Measurements from ENCODE around the gene TTLL5. TPM values are rescaled to one million over a fixed set of nuclear protein-coding genes. Genes with fewer than 3 reads are reported as not detected.
A peak's percentile ranks its signal among the peaks of the same experiment; 100 is the strongest.

Gene TTLL5
- polyA plus RNA-seq, 2 donors = 10.5 to 10.6 TPM

- Histone ChIP-seq H3K9me3 (ENCODE audit: control insufficient read depth in 2 of 2, insufficient read depth in 1 of 2, low read depth in 1 of 2, low read length in 1 of 2) (peaks cover 0 to 2% of the 10 kb centered on the region in 2 donors), H3K4me1 (ENCODE audit: control insufficient read depth in 2 of 2, insufficient read depth in 2 of 2, low read length in 1 of 2) (no peaks in the 10 kb centered on the region), H3K4me3 (ENCODE audit: low read depth in 1 of 2, low read length in 2 of 2) (no peak overlapping the region), H3K36me3 (ENCODE audit: control insufficient read depth in 2 of 2, insufficient read depth in 2 of 2, low read length in 1 of 2) (peaks cover 0 to 8% of the 10 kb centered on the region in 2 donors), H3K27me3 (ENCODE audit: control insufficient read depth in 1 of 2, insufficient read depth in 2 of 2, low read length in 2 of 2) (no peaks in the 10 kb centered on the region), H3K27ac (ENCODE audit: low read depth in 2 of 2, low read length in 1 of 2) (peak overlapping the region in 1 of 2 donors; percentile 20)
- WGBS, 2 donors = 80 to 83% methylated on average over 6 of the region's 6 CpGs
Measured at GRCh38 chr14:75999511-76000190, 338.6 kb downstream of the TTLL5 start.

GRCh38 chr14:76002383-76002782 lies 341.3 kb downstream of the TTLL5 start:
- no peak overlapping the region for H3K27ac ChIP-seq (ENCODE audit: low read depth in 2 of 2, low read length in 1 of 2)
- 88 to 100% methylated on average over 1 of the region's 1 CpG for WGBS, 2 donors
- H3K9me3 ChIP-seq (ENCODE audit: control insufficient read depth in 2 of 2, insufficient read depth in 1 of 2, low read depth in 1 of 2, low read length in 1 of 2) = peaks cover 0 to 2% of the 10 kb centered on the region in 2 donors
- H3K4me3 ChIP-seq (ENCODE audit: low read depth in 1 of 2, low read length in 2 of 2) = no peak overlapping the region
- H3K27me3 ChIP-seq (ENCODE audit: control insufficient read depth in 1 of 2, insufficient read depth in 2 of 2, low read length in 2 of 2) = no peaks in the 10 kb centered on the region
- no peaks in the 10 kb centered on the region for H3K4me1 ChIP-seq (ENCODE audit: control insufficient read depth in 2 of 2, insufficient read depth in 2 of 2, low read length in 1 of 2)
- peaks cover 0 to 8% of the 10 kb centered on the region in 2 donors for H3K36me3 ChIP-seq (ENCODE audit: control insufficient read depth in 2 of 2, insufficient read depth in 2 of 2, low read length in 1 of 2)

Other genes with a start within 250 kb of the TTLL5 start
- gene JDP2, start 233.2 kb upstream of the TTLL5 start, polyA plus RNA-seq = 10 to 100 TPM; 13.4 to 18.4 TPM
- gene BATF, start 138.8 kb upstream of the TTLL5 start, polyA plus RNA-seq = 1 to 10 TPM; 1.8 to 2.0 TPM
- 1 to 10 TPM; 1.2 to 2.2 TPM for gene FLVCR2, start 82.6 kb upstream of the TTLL5 start, polyA plus RNA-seq
- 10 to 100 TPM; 31.0 to 43.5 TPM for gene ERG28, start 370 bp upstream of the TTLL5 start, polyA plus RNA-seq